ENCODE data around the gene KNCN. TPM values are rescaled to one million over a fixed set of nuclear protein-coding genes. Genes with fewer than 3 reads are reported as not detected.

Gene KNCN
- total and polyA plus RNA-seq, 2 experiments from 2014 or later, result not detected

- TF ChIP-seq ETS1 (IDR thresholded peaks at IDR 0.05) (no peak), STAT1 (IDR thresholded peaks at IDR 0.05; ENCODE audit: unreplicated experiment) (no peak), POLR2AphosphoS5 (IDR thresholded peaks at IDR 0.05; ENCODE audit: low read depth) (no peak), EZH2phosphoT487 (IDR thresholded peaks at IDR 0.05; ENCODE audit: unreplicated experiment) (no peak), ZNF331 (CRISPR knock-in tag; IDR thresholded peaks at IDR 0.05; ENCODE audit: low read depth) (no peak), NANOG (IDR thresholded peaks at IDR 0.05; ENCODE audit: borderline replicate concordance) (no peak), REST (IDR thresholded peaks at IDR 0.05; ENCODE audit: unreplicated experiment) (no peak), CREB1 (CRISPR knock-in tag; IDR thresholded peaks at IDR 0.05; ENCODE audit: low read depth) (no peak)
Observed at GRCh38 chr1:46523496-46524353, 27.7 kb downstream of the KNCN start (continued).

GRCh38 chr1:46522969-46523320, 28.5 kb downstream of the KNCN start:
- Histone ChIP-seq H3K79me2 (replicated peaks; ENCODE audit: insufficient read depth) (no peaks in the 10 kb centered on the region), H3K4me2 (no peak overlapping the region; the same call in 1 of the 2 replicates), H3K4me1 (ENCODE audit: insufficient read depth) (peaks cover 62% of the 10 kb centered on the region), H2AFZ (no peak overlapping the region), H3F3A (replicated peaks; ENCODE audit: low read depth) (peaks cover 13% of the 10 kb centered on the region), H3K9me2 (ENCODE audit: insufficient read depth) (no peaks in the 10 kb centered on the region), H3K36me3 (ENCODE audit: insufficient read depth) (no peaks in the 10 kb centered on the region), H3K4me3 (no peak overlapping the region), H3K27ac (ENCODE audit: low read depth) (no peak overlapping the region), H3K27me3 (ENCODE audit: insufficient read depth) (peaks cover 91% of the 10 kb centered on the region), H4K20me1 (replicated peaks; ENCODE audit: insufficient read depth) (no peaks in the 10 kb centered on the region; the same call in 1 of the 2 replicates)
- TF ChIP-seq ZNF331 (CRISPR knock-in tag; IDR thresholded peaks at IDR 0.05; ENCODE audit: low read depth), result no peak
- no peak for TF ChIP-seq ZNF114 (CRISPR knock-in tag; IDR thresholded peaks at IDR 0.05)
- TF ChIP-seq ETS1 (IDR thresholded peaks at IDR 0.05), result no peak
- TF ChIP-seq CTCF (conservative IDR thresholded peaks at IDR 0.05; ENCODE audit: low read depth in 2 of 2), result no peak
- no peak for TF ChIP-seq NANOG (IDR thresholded peaks at IDR 0.05; ENCODE audit: borderline replicate concordance)
- no peak for TF ChIP-seq POLR2AphosphoS5 (IDR thresholded peaks at IDR 0.05; ENCODE audit: low read depth)
- no peak for TF ChIP-seq JUNB (IDR thresholded peaks at IDR 0.05; ENCODE audit: unreplicated experiment)
- TF ChIP-seq EZH2phosphoT487 (IDR thresholded peaks at IDR 0.05; ENCODE audit: unreplicated experiment), result no peak
- no peak for TF ChIP-seq EZH2 (IDR thresholded peaks at IDR 0.05; ENCODE audit: low read depth, unreplicated experiment)
- ATAC-seq (peak; percentile 4), DNase-seq (ENCODE audit: low spot score) (no peak)
- no peak overlapping the region for H3K4me3 Mint-ChIP-seq
- no peak overlapping the region for H3K27ac Mint-ChIP-seq
- H3K4me1 Mint-ChIP-seq, result peaks cover 70% of the 10 kb centered on the region
- peaks cover 66% of the 10 kb centered on the region for H3K27me3 Mint-ChIP-seq (ENCODE audit: insufficient read depth, low read depth, poor library complexity)
- H3K9me3 Mint-ChIP-seq, result peaks cover 2% of the 10 kb centered on the region; the same call in 1 of the 3 replicates
- no peaks in the 10 kb centered on the region for H3K36me3 Mint-ChIP-seq (ENCODE audit: low read depth)
